Measurements from ENCODE around the gene KTN1.

The KTN1 gene

DNA sequence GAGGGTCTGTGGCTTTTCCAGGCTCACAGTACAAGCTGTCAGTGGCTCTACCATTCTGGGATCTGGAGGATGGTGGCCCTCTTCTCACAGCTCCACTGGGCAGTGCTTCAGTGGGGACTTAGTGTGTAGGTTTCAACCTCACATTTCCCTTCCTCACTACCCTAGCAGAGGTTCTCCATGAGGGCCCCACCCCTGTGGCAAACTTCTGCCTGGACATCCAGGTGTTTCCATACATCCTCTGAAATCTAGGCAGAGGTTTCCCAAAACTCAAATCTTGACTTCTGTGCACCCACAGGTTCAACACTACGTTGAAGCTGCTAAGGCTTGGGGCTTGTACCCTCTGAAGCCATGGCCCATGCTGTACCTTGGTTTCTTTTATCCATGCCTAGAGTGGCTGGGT, 40.3 kb downstream of the KTN1 start:
- DNase-seq = no peak

- no peak for DNase-seq
These were observed 41.0 kb downstream of the KTN1 start for GRCh38 chr14:55620981-55621380.

DNA sequence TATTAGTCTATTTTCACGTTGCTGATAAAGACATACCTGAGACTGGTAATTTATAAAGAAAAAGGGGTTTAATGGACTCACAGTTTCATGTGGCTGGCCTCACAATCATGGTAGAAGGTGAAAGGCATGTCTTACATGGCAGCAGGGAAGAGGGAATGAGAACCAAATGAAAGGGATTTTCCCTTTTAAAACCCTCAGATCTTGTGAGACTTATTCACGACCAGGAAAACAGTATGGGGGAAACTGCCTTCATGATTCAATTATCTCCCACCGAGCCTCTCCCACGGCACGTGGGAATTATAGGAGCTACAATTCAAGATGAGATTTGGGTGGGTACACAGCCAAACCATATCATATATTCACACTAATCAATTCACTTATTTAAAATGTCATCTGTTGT, 41.4 kb downstream of the KTN1 start:
- DNase-seq = no peak

DNA sequence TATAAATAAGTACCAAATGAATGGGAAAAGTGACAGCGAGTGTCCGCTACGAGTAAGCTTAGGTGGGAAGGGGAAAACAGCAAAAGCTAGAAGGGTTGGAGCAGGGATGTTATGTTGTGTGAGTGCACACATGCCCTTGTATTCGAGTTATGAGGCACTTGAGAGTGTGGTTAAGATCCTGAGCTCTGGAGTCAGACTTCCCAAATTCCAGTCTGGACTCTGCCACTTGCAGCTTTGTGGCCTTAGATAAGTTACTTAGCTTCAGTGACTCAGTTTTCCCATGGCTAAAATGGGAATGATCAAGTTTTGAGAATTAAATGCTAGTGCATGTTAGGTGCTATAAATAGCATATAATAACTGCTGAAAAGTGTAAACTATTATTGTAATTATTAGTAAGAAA, 44.9 kb downstream of the KTN1 start:
- DNase-seq = no peak

DNA sequence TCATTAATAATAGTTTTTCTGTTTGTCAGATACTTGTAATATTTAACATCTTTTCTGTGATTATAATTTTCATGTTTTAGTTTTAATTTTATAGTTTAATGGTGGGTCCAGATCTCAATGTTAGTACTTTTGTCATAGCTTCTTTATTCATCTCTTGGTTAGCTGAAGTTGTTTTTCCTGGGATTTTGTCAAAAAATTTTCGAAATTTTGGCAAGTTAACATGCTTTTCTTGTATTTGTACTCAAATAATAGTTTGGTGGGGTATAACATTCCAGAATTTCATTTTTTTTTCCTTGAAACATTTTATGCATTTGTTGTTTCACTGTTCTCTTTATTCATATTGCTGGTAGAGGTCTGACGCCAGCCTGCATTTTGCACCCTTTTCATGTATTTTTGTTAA, 45.5 kb downstream of the KTN1 start:
- DNase-seq = no peak

DNA sequence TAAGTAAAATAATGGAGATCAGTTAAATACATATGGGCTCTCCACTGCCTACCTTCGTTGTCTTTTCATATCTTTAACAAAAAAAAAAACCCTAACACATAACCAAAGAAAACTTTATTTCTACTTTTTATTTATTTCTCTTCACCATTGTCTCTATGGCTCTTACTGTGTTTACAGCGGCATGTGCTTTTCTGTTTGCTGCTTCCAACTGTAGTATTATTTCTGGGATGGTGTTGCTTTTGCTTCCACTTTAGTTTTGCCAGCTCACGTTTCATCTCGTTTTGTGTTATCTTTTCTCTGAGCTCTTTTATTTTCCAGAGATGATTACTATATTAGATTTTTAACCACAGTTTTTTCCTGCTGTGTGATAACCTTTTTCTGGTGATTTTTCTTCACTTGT, 46.1 kb downstream of the KTN1 start:
- DNase-seq = no peak

DNA sequence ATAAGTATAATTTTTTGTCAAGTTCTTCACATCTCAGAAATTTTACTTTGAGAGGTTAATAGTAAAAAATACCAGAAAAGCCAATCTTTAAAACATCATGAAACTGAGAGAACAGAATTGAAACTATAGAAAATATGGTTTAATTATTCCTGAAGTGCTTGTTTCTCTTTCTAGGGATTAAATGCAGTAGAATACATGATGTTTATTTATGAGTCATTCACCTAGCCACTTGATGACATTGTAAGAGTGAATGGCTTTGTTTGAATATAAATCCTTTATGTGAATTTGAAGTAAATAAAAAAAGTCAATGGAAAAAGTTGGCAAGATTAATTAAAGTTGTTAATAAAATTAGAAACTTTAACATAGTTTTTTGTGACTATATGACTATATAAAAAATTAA, 48.4 kb downstream of the KTN1 start:
- DNase-seq = no peak

- no peak for DNase-seq
These were observed 58.7 kb downstream of the KTN1 start for GRCh38 chr14:55638665-55639064.

DNA sequence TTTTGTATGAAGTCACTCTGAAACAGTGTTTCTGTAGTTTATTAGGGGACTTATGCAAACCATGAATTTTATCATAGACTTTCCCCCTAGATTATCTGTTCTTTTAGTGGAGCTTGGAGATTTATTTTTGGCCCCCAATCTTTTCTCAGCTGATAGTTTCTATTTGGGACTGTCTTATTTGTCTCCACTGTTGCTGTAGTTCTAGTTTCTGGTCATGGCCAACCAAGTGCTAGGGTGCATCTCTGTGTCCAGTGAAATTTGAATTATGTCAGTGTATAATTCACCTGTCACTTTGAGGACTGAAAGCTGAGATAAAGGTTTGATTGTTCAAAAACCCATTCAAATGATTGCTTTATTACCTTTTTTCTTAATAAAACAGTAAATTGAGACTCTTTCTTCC, 61.3 kb downstream of the KTN1 start:
- no peak for DNase-seq

- DNase-seq = no peak
These were observed 61.9 kb downstream of the KTN1 start for GRCh38 chr14:55641954-55642353.

GRCh38 chr14:55645145-55645544, 65.1 kb downstream of the KTN1 start:
- DNase-seq = no peak

- no peak for DNase-seq
These were observed 66.1 kb downstream of the KTN1 start for GRCh38 chr14:55645845-55646832.

GRCh38 chr14:55650992-55651391, 71.0 kb downstream of the KTN1 start:
- DNase-seq = no peak

DNA sequence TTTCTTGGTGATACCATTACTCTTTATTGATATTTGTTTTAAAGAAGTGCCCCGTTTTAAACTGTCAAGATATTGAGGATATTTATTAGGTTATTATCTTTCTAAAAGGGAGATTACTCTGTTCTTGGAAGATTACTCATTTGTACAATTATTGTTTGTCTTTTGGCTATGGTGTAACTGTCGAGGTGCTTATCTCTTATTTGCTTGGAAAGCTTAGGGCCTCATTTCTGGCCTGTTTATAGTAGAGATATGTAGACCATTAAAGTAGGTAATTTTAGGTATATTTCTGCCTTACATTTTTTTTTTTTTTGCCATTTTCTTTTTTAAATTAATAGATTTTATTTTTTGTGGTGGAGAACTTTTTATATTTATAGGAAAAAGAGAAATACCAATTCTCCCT, 74.2 kb downstream of the KTN1 start:
- no peak for DNase-seq

GRCh38 chr14:55661029-55661428, 81.0 kb downstream of the KTN1 start:
- no peak for DNase-seq

DNA sequence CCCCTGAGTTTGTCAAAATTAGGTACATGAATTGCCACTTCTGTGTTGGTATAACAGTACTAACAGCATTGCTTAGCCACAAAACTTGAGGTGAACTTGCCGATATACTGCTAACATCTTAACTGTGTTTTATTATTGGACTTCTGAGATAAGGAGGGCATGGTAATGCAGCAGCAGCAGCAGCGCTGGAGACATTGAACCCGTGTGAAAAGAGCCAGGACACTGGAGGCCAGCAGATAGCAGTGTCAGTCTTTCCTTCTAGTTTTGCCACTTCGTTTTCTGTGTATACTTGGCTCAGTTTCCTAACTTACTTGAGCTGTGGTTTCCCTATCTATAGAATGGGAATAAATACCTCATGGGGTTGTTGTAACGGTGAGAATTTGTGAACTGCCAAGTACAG, 82.7 kb downstream of the KTN1 start:
- DNase-seq = no peak

DNA sequence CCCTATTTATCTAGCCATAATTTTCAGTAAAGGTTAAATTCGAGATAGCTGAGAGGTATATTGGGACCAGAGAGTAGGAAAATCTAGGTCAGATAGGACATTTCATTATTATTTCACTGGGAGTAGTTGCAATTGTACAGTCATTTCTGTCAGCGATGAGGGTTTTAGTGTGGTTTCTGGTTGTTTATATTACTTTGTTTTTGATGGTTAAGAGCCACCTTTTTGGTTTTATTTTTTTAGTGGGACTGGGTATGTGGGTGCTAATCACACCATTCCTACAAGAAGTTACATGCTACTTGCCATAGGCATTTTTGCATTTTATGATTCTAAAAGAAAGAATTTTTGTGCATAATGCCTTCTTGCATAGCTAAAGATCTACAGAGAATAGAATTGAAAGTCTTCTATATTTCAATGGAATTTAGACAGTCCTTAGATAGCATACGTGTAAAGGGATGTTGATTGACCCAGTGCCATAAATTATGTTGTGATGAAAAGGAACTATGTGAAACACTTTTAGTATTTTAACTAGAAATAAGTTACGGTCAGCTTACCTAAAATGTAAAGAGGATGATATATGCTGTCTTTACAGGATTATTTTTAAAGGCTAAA, 85.2 kb downstream of the KTN1 start:
- DNase-seq = no peak

GRCh38 chr14:55667801-55668200, 87.8 kb downstream of the KTN1 start:
- DNase-seq = no peak

DNA sequence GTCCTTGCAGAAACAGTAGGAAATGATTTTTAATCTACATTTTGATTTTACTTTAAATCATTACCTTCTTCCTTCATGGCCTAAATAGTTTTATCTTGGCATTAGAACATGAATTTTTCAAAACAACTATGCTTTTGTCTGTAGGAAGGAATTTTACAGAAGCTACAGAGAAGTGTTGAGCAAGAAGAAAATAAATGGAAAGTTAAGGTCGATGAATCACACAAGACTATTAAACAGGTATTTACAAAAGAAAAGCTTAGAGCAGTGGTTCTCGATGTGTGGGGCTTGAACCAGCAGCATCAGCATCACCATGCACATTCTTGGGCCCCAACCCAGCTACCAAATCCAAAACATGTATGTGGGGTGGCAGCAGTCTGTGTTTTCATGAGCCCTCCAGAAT, 91.6 kb downstream of the KTN1 start:
- no peak for DNase-seq

DNA sequence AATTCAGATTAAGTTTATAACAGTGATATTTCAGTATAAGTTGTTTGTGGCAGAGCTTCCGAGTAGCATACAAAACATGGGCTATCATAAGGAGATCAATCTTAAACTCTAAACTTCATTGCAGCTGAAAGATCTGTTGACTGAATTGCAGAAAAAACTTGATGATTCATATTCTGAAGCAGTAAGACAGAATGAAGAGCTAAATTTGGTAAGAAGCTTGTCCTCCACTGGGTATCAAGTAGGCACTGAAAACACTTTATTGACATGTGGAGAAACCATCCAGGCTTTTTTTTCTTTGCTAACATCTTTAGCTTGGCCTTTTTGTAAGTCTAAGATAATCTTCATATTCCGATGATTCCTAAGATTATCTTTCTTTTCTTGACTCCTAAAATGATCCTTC, 93.0 kb downstream of the KTN1 start:
- no peak for DNase-seq

DNA sequence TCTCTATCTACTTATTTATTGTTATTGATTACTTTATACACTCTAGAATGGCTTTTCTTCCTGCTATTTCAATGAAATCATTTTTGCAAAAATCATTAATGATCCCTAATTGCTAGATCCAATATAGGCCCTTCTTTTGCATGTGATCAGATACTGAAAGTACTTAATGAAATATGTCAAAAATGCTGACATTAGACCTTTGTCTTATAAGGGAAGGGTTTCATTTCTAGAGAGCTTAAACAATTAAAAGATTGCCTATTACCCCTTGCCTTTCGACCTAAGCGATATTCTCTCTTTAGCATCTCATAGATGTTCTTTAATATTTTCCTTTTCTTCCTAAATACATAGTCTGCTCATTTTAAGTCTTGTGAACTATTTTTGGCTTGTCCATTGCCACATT, 101.1 kb downstream of the KTN1 start:
- no peak for DNase-seq

GRCh38 chr14:55684956-55685584, 105.1 kb downstream of the KTN1 start:
- DNase-seq = no peak

GRCh38 chr14:55686713-55687112, 106.7 kb downstream of the KTN1 start:
- no peak for DNase-seq

- no peak for DNase-seq
These were observed 108.6 kb downstream of the KTN1 start for GRCh38 chr14:55688566-55688965.

Measured in NCI-H187 (cell line).